ENCODE measurements around the gene ARRDC2. TPM values are rescaled to one million over a fixed set of nuclear protein-coding genes. Genes with fewer than 3 reads are reported as not detected.

Gene ARRDC2
- polyA plus RNA-seq, 3 donors, result 13.8 to 99.8 (median 23.9) TPM

DNA sequence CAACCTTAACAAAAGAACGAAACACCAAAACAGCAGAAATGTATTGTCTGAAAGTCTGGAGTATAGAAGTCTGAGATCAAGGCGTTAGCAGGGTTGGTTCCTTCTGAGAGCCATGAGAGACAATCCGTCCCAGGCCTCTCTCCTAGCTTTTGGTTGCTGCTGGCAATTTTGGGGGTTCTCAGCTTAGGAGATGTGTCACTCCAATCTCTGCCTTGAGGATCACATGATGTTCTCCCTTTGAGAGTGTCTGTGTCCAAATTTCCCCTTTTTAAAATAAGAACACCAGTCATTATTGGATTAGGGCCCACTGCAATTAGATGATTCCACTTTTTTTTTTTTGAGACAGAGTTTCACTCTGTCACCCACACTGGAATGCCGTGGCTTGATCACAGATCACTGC, 30.9 kb upstream of the ARRDC2 start:
- H3K27ac ChIP-seq (ENCODE audit: low read depth in 1 of 2, low read length in 2 of 2), result no peak overlapping the region
- H4K20me1 ChIP-seq (ENCODE audit: insufficient read depth, low read length), result no peaks in the 10 kb centered on the region
- no peaks in the 10 kb centered on the region for H3K27me3 ChIP-seq (ENCODE audit: control insufficient read depth in 2 of 2, insufficient read depth in 2 of 2, low read length in 2 of 2)
- H2AFZ ChIP-seq (ENCODE audit: insufficient read depth, low read depth, low read length, poor library complexity, severe bottlenecking), result no peak overlapping the region
- H3K36me3 ChIP-seq (replicated peaks in 1 of 2; ENCODE audit: control insufficient read depth in 1 of 2, insufficient read depth in 2 of 2, low read length in 2 of 2), result no peaks in the 10 kb centered on the region
- Mint-ChIP-seq H3K27ac (peak overlapping the region in 1 of 7 donors; percentile 36), H3K4me1 (peaks cover 9% of the 10 kb centered on the region), H3K4me3 (no peak overlapping the region), H3K36me3 (no peaks in the 10 kb centered on the region), H3K9me3 (no peaks in the 10 kb centered on the region), H3K27me3 (ENCODE audit: low read depth in 3 of 3) (peaks cover 6 to 22% (median 8%) of the 10 kb centered on the region in 3 donors)
- TF ChIP-seq, protein P1, sequence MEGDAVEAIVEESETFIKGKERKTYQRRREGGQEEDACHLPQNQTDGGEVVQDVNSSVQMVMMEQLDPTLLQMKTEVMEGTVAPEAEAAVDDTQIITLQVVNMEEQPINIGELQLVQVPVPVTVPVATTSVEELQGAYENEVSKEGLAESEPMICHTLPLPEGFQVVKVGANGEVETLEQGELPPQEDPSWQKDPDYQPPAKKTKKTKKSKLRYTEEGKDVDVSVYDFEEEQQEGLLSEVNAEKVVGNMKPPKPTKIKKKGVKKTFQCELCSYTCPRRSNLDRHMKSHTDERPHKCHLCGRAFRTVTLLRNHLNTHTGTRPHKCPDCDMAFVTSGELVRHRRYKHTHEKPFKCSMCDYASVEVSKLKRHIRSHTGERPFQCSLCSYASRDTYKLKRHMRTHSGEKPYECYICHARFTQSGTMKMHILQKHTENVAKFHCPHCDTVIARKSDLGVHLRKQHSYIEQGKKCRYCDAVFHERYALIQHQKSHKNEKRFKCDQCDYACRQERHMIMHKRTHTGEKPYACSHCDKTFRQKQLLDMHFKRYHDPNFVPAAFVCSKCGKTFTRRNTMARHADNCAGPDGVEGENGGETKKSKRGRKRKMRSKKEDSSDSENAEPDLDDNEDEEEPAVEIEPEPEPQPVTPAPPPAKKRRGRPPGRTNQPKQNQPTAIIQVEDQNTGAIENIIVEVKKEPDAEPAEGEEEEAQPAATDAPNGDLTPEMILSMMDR (IDR thresholded peaks at IDR 0.05), result no peak
- H3K9ac ChIP-seq (ENCODE audit: insufficient read depth, low read length, poor library complexity, severe bottlenecking), result no peak overlapping the region
- peak in 1 of 3 donors; percentile 32 for DNase-seq
- WGBS (ENCODE audit: insufficient coverage), result 85% methylated on average over 2 of the region's 4 CpGs
- intact Hi-C loops (cut with micrococcal nuclease), result no loop called here
- no peak overlapping the region for H3K4me2 ChIP-seq (replicated peaks; ENCODE audit: extremely low read depth, low read length, poor library complexity, severe bottlenecking)
- no peak overlapping the region for H3K4me3 ChIP-seq (replicated peaks in 1 of 3; ENCODE audit: low read depth in 2 of 3, low read length in 3 of 3)
- H3K9me3 ChIP-seq (replicated peaks in 1 of 2; ENCODE audit: control insufficient read depth in 1 of 2, insufficient read depth in 1 of 2, low read length in 2 of 2), result no peaks in the 10 kb centered on the region
- H3K4me1 ChIP-seq (ENCODE audit: control insufficient read depth in 1 of 2, insufficient read depth in 2 of 2, low read length in 2 of 2), result peaks cover 0 to 5% of the 10 kb centered on the region in 2 donors
- H3K79me2 ChIP-seq (ENCODE audit: insufficient read depth, low read length), result no peaks in the 10 kb centered on the region

DNA sequence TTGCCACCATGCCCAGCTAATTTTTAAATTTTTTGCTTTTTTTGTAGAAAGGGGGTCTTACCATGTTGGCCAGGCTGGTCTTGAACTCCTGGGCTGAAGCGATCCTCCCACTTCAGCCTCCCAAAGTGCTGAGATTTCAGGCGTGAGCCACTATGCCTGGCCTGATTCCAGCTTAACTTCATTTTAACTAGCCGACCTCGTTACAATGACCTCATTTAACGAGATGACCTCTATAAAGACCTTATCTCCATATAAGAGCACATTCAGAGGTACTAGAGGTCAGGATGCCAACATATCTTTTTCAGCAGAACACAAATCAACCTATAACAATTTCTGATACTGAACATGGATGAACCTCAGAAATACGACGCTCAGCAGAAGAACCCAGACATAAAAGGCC, 30.5 kb upstream of the ARRDC2 start:
- H3K4me1 Mint-ChIP-seq, result peaks cover 9% of the 10 kb centered on the region
- H3K36me3 ChIP-seq (replicated peaks in 1 of 2; ENCODE audit: control insufficient read depth in 1 of 2, insufficient read depth in 2 of 2, low read length in 2 of 2), result no peaks in the 10 kb centered on the region
- no peaks in the 10 kb centered on the region for H3K79me2 ChIP-seq (ENCODE audit: insufficient read depth, low read length)
- H3K27ac ChIP-seq (ENCODE audit: low read depth in 1 of 2, low read length in 2 of 2), result no peak overlapping the region
- H3K9me3 Mint-ChIP-seq, result no peaks in the 10 kb centered on the region
- TF ChIP-seq, protein P1 (IDR thresholded peaks at IDR 0.05), result no peak
- H3K27me3 ChIP-seq (ENCODE audit: control insufficient read depth in 2 of 2, insufficient read depth in 2 of 2, low read length in 2 of 2), result no peaks in the 10 kb centered on the region
- no peak overlapping the region for H3K9ac ChIP-seq (ENCODE audit: insufficient read depth, low read length, poor library complexity, severe bottlenecking)
- no peaks in the 10 kb centered on the region for H3K9me3 ChIP-seq (replicated peaks in 1 of 2; ENCODE audit: control insufficient read depth in 1 of 2, insufficient read depth in 1 of 2, low read length in 2 of 2)
- H2AFZ ChIP-seq (ENCODE audit: insufficient read depth, low read depth, low read length, poor library complexity, severe bottlenecking), result no peak overlapping the region
- H4K20me1 ChIP-seq (ENCODE audit: insufficient read depth, low read length), result no peaks in the 10 kb centered on the region
- H3K36me3 Mint-ChIP-seq, result no peaks in the 10 kb centered on the region
- H3K27ac Mint-ChIP-seq, result no peak overlapping the region
- no peak overlapping the region for H3K4me3 Mint-ChIP-seq
- DNase-seq, result no peak
- 81% methylated on average over 4 of the region's 7 CpGs for WGBS (ENCODE audit: insufficient coverage)
- no peak overlapping the region for H3K4me3 ChIP-seq (replicated peaks in 1 of 3; ENCODE audit: low read depth in 2 of 3, low read length in 3 of 3)
- peaks cover 6 to 22% (median 8%) of the 10 kb centered on the region in 3 donors for H3K27me3 Mint-ChIP-seq (ENCODE audit: low read depth in 3 of 3)
- H3K4me2 ChIP-seq (replicated peaks; ENCODE audit: extremely low read depth, low read length, poor library complexity, severe bottlenecking), result no peak overlapping the region
- intact Hi-C loops (cut with micrococcal nuclease), result no loop called here
- peaks cover 0 to 5% of the 10 kb centered on the region in 2 donors for H3K4me1 ChIP-seq (ENCODE audit: control insufficient read depth in 1 of 2, insufficient read depth in 2 of 2, low read length in 2 of 2)

Measured in CD14-positive monocyte (primary cell).